ENCODE data around the gene DCAKD.

DNA sequence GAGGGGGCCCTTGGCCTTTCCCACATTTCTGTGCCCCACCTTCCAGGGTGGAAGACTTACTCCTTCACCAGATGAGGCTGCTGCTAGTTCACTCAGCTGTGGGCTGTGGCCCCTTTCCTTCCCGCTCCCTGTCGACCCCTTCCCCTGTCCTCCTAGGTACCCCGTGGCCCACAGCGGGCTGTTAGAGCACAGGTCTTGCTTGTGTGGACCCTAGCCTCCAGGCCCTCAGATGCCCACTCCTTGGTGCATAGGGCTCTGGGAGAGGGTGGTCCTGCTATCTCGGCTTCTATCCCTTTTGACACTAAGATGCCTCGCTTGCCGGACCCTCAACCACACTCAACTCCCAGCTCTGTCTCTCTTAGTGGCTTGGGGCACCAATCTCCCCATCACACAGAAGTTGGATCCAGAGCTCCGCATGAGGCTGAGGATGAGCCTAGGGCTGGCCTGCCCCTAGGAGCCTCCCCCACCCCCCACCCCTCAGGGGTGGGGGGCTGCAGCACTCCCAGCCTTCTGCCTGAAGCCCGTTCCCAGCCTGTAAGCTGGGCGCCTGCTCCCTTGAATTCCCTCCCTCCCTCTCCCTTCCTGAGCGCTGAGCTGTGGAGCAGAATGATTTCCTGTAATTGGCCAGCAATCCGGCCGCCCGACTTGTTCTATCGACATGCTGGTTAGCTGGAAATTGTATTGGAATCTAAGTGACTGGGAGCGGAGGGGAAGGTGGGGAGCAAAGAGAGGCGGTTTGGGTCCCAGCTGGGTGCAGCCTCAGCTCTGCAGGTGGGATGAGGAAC, 30.9 kb downstream of the DCAKD start:
- no peak for TF ChIP-seq CTCF (IDR thresholded peaks at IDR 0.05)
- no peak for TF ChIP-seq ZFX (IDR thresholded peaks at IDR 0.05; ENCODE audit: borderline replicate concordance)

Data from 22Rv1 (cell line).